ENCODE results near the gene CDH4.

CDH4 gene

DNA sequence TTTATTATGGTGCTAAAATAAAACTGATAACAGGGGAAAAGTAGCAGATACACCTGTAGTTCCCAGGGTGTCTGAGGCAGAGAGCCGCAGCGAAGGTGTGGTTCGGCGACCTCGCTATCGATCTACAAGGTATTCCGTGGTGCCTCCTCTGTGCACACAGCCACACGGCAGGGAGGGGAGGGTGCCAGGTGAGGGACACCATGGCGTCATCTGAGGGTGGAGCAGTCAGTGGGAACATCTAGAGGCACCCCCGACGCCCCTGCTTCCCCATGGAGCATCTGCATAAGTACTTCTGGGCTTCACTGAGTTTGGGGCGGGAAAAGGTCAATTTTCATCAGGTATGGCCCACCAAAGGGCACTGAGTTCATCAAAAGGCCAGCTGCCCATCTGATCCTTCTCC is 570.3 kb downstream of the CDH4 start:
- DNase-seq (ENCODE audit: low spot score): no peak

DNA sequence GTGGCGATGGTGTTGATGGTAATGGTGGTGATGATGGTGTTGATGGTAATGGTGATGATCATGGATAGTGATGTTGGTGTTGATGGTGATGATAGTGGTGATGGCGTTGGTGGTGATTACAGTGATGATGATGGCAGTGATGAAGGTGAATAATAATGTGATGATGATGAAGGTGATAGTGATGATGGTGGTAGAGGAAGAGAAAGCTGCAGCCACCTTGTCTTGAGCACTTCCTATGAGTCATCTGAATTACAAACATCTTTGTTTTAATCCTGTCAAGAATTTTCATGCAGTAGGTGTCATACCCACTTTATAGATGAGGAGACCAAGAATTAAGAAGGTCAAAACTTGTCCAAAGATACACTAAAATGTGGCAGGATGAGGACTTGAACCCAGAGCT is 571.2 kb downstream of the CDH4 start:
- no peak for DNase-seq (ENCODE audit: low spot score)

DNA sequence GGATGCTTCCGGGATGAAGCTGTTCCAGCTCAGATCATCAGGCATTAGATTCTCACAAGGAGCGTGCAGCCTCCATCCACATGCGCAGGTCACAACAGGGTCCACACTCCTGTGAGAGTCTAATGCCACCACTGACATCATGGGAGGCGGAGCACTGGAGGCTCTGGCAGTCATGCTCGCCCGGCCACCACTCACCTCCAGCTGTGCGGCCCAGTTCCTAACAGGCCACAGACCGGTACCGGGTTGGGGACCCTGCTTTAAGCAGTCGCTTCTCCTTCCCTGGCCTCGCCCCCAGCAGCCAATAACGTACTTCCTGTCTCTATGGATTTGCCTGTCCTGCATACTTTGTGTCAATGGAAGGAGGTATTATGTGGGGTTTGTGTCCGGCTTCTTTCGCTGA is 576.8 kb downstream of the CDH4 start:
- no peak for DNase-seq (ENCODE audit: low spot score)

DNA sequence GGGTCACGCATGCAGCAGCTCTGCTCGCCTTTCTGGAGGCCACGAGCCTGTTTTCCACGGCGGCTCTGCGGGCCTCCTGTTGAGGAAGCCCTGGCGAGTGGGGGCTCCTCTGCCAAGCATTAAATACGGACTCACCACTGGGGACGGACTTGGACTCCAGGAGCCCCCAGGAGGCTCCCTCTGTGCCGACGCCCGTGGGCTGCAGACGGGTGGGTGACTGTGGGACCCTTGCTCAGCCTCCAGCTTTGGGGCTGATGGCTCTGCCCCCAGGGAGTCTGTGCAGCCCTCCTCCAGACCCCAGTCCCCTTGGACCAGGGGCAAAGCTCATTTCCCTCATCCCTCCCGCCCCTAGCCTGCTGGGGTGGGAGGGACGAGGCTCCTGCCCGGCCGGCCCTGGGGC is 577.5 kb downstream of the CDH4 start:
- no peak for DNase-seq (ENCODE audit: low spot score)

DNA sequence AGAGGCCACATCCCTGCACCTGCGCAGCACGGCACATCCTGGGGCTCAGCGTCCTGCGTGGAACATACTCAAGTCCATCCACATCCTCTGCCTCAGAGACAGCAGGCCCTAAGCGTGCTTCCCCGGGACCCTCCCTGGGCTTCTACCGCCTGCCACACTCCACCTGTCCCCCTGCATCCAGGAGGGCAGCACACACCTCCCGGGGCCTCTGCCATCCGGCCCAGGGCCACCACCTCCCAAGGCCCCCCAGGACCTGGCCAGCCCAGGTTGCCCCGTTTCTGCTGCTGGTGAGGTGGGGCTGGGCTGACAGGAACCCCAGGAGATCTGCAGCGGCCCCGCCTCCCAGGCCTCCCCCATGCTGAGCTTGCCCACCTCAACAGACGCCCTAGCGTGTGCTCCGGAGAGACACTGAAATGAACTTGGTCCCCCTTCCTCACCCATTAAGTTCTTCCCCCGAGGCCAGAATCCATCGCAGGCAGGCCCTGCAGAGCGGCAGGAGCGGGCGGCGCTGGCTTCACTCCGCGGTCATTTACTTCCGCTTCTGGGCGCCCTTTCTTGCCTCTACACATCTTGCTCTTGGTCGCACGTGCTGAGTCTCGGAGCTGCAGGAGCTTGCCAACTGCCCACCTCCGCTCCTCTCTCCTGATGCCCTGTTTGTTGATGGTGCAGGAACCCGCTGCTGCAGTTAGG is 578.3 kb downstream of the CDH4 start:
- DNase-seq (ENCODE audit: low spot score): no peak

DNA sequence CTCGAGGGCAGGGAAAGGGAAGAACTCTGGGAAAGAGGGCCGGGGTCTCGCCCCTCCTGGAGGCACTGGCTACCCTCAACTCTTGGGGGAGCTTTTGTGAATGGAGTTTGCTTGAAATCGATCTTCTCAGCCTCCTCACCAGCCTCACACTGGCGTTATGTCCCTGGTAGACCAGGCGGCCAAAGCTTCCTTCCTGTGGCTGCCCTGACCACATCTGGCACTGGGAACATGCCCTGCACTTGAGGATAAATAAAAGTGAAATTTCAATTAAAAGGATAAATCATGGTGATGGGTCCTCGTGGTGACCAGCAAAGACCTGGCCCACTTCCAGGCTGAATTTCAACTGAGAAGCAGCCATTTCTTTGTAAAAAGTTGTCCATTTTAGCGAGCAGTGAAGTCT is 578.9 kb downstream of the CDH4 start:
- no peak for DNase-seq (ENCODE audit: low spot score)

DNA sequence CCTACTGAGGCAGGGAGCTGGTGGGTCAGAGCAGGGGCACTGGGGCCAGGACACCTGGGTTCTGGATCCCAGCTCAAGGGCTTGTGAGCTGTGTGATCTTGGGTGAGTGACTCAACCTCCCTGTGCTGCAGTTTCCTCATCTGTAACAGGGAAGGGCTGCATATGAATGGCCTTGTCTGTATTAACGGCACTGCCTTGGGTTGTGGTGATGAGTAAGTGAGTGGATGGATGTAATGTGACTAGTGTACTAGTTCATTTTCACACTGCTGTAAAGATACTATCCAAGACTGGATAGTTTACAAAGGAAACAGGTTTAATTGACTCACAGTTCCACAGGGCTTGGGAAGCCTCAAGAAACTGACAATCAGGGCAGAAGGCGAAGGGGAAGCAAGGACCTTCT is 580.1 kb downstream of the CDH4 start:
- no peak for DNase-seq (ENCODE audit: low spot score)

DNA sequence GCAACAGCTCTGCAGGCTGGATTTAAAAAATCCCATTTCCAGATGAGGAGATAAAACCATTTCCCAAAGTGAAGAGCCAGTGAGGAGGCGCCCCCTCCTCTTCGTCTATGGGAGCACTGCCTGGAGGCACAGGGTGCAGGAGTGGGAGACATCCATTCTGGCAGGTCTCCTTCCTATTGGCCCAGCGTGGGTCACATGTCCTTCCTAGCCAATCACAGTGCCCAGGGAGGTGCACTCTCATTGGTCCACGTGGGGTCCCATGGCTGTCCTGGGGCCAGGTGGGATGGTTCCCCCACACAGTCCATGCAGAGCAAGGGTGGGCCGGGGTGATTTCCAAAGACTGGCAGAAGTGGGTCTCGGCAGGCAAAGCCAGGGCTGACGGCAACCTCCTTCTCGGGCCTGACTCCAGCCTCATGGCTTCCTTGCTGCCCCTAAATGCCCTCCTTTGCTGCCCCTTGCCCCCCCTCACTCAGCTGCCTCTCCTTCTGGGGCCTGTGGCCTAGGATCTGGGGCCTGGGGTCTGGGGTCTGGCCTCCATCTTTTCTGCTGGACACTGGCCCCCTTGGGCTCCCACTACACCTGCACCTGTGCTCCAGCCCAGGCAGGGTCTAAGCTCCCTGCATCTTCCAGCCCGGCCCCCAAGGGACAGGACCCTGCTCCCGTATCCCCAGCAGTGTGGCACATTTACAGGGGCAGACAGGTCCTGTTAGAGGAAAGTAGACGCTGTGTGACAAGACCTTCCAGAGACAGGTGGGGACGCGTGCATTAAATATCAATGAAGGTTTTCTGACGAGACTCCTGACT is 581.9 kb downstream of the CDH4 start:
- no peak for DNase-seq (ENCODE audit: low spot score)

DNA sequence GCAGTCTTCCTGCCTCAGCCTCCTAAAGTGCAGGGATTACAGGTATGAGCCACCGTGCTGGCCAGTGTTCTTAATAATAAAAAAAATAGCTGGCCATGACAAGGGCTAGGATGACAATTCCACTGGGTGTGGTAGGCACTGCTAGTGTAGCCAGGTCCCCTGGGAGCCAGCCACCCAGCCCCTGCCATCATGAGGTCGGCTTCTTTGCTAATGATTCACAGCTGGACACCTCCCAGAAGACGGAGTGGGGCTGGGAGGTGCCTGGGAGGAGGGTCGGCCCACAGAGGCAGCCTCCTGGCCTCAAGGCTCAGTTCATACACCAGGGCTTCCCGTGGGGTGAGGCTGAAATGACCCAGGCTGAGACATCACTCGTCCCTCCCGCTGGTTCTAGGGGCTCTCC is 583.2 kb downstream of the CDH4 start:
- DNase-seq (ENCODE audit: low spot score): no peak

DNA sequence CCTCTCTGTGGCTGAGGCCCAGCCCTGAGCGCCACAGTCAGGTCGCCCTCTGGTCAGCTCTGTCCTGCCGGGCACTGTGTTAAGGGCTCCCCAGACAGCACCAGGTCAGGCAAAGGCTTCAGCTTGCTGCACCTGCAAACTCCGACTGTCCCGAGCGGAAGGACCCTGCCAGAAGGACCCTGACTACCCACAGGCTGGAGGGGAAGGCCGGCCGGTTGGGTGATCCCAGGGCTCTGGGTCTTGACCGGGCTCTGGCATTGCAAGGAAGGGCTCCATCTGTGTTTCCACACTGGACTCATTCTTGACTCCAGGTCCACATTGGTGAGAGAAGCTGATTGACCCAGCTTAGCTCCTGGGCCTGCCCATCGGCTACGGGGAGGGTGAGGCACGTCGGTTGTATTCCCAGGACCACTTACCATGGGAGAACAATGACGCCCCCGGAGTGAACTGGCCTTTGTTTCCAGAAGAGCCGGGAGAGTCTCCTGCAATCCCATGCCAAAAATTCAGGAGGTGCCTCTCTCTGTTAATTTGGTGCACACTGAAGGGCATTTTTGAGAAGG is 583.8 kb downstream of the CDH4 start:
- DNase-seq (ENCODE audit: low spot score): no peak

DNA sequence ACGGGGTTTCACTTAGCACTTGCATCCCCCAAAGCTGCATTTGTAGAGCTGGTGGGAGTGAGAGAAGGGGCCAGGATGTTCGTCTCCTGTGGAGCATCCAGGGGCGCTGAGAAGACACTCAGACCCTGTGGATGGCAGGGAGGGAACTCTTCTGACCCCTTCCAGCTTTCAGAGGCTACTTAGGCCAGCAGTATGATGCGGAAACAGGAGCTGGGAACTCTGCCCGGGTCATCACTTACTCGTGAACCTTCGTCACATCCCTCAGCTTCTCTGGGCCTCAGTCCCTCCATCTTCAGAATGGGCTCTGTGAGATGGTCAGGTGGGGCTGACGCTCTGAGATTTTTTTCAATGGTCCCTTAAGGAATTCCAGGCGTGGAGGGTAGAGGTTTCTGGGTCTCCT is 585.1 kb downstream of the CDH4 start:
- DNase-seq (ENCODE audit: low spot score): no peak

DNA sequence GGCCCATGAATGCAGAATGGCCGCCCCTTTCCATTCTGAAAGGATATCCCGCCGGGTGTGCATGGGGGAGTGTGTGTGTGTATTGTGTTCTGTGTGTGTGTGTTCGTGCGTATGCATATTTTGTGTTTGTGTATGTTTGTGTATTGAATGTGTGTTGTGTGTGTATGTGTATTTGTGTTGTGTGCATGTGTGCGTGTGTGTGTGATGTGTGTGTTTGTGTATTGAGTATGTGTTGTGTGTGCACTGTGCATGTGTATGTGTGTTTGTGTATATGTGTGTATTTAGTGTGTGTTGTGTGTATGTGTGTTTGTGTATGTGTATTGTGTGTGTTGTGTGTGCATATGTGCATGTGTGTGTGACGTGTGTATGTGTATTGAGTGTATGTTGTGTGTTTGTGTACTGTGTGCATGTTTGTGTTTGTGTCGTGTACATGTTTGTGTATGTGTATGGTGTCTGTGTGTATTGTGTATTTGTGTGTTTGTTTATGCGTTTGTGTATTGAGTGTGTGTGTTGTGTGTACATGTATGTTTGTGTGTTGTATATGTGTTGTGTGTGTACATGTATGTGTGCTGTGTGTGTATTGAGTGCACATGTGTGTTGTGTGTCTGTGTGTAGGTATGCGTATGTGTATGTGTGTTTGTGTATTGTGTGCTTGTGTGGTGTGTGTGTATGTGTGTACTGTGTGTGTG is 587.3 kb downstream of the CDH4 start:
- no peak for DNase-seq (ENCODE audit: low spot score)

DNA sequence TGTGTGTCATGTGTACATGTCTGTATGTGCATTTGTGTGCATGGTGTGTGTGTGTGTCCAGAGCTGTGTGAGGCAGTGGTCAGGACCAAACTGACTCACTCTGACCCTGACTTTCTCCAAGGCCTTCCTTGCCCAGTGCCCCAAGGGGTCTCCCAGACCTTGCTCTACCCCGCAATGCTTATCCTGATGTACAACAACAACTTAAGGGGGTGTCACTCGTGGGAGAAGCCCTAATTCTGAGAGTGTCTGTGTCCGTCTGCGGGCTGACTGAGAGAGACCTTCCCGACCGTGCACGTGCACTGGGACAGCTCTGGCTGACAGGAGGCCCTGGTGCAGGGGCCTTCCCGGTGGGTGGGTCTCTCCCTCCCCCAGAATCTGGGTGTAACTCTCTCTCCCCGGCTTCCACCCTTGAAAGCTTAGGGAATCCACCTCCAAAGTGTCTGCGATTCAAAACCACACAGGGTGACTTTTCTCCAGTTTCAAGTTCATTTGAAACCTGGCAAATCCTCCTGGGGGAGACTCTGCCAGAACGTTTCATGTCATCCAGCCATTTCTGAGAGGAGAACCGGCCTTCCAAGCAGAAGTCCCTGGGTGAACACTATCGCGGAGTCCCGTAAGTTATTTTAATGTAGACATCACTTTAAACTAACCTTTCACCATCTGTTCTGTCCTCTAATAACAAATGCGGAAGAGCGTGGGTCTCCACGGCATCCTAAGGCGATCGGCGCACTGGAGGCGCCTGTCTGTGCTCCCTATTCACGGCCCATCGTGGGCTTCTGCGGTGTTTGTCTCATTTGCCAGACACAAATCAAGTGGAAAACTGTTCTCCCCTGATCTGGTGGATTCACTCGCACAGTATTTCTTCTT is 588.1 kb downstream of the CDH4 start:
- no peak for DNase-seq (ENCODE audit: low spot score)

DNA sequence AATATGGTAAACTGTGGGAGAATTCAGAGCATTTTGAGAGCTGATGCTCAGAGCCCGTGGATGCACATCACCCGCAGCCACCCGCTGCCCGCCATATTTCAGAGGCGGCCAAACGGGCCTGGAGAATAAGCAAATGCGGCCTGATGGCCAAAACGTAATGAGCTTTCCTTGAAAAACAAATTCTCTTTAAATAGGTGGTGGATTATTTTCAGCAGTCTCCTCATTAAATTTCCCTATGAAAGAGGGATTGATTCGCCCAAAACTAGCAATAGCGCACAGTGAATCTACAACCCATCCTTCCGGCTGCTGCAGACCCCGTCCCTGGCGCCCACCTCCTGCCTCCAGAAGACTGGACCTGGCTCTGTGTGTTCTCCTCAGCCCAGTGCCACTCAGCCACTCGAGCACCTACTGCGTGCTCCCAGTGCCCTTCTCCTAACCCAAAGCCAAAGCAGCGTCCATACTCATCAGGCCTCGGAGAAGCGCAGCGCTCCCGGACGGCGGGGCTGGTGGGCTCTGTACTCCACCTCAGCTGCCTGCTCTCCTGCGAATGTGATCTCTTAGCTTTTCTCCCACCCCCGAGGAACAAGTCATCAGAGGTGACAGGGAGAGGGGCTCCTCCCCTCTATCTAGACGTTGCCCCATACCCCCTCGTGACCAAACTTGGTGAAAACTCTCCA is 588.9 kb downstream of the CDH4 start:
- no peak for DNase-seq (ENCODE audit: low spot score)

DNA sequence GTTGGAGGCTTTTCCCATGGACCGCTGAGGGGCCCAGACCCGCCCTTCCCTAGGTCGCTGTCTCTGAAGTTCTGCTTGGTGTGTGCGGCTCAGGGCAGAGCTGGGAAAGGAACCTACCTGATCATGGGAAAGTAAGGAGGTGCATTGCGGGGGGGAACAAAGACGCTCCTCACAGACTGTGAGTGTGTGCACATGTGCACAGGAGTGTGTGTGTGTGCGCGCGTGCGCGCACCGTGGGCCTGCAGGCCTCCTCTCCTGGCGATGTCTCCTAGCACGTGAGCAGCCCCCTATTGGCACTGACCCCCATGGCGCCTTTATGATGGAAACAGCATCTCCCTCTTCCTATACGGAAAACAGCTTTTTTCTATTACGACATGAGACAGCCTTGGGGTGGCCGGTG is 589.5 kb downstream of the CDH4 start:
- DNase-seq (ENCODE audit: low spot score): no peak

DNA sequence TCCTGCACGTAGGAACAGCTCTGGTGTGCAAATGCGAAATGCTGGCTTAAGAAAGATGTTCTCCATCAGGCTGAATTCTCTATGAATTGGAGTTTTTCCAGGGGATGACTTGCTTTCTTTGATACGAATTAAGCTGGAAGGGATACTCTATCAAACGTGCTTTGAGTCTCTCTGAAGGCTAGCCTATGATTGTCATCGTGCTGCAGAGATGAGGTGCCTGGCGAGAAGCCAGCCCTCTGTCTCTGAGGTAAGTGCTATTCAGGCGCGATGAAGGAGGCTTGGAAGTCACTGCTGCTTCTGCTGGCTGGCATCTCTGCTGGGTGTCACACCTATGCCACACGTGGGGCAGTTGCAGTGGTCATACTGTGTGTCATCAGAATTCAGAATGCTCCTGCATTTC is 589.9 kb downstream of the CDH4 start:
- DNase-seq (ENCODE audit: low spot score): no peak

DNA sequence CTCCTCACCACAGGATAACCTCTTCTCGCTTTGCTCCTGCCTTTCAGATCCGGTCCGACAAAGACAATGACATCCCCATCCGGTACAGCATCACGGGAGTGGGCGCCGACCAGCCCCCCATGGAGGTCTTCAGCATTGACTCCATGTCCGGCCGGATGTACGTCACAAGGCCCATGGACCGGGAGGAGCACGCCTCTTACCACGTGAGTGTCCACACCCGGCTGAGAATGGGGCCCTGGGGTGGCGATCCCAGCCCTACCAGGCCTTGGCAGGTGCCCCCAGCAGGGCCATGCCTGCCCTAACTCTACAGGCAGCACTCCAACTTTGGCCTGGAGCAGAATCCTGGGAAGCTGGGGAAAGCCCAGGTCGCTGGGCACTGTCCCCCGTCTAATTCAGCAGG is 592.6 kb downstream of the CDH4 start:
- DNase-seq (ENCODE audit: low spot score): no peak

DNA sequence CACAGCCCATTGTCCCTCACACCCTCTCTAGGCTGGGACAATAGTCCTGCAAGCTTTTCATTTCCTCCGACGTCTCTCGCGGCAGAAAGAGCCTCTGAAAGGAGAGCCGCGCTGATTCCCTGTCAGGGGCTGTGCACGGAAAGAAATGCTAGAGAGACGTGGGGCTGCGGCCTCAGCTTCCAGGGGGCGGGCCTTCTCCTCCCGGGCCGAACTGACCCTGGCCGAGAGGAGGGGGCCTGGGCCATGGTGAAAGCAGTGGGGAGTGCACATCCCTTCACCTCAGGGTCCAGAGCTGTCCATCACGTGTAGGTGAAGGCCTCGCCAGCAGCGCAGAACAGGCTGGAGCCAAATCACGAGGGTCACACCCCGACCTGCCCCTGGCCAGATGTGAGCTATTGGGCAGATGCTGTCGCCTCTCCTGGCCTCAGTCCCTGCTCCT is 593.2 kb downstream of the CDH4 start:
- no peak for DNase-seq (ENCODE audit: low spot score)

DNA sequence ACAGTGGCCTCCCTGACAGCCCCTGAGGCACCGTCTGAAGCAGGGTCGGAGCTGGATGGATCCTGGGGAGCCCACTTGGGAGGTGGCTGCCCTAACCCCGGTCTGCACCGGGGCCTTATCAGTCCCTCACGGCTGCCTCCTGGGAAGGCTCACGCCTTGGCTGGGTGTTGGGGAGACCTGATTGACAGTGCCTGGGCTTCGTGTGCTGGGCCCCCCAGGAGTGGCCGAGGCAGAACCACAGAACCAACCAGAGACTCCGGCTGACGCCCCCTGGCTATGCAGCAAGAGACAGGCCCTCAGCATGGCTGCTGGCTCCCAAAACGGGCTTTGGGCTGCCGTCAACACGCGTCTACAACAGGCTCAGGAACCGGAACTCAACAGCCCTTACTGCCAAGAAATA is 594.0 kb downstream of the CDH4 start:
- DNase-seq (ENCODE audit: low spot score): no peak

DNA sequence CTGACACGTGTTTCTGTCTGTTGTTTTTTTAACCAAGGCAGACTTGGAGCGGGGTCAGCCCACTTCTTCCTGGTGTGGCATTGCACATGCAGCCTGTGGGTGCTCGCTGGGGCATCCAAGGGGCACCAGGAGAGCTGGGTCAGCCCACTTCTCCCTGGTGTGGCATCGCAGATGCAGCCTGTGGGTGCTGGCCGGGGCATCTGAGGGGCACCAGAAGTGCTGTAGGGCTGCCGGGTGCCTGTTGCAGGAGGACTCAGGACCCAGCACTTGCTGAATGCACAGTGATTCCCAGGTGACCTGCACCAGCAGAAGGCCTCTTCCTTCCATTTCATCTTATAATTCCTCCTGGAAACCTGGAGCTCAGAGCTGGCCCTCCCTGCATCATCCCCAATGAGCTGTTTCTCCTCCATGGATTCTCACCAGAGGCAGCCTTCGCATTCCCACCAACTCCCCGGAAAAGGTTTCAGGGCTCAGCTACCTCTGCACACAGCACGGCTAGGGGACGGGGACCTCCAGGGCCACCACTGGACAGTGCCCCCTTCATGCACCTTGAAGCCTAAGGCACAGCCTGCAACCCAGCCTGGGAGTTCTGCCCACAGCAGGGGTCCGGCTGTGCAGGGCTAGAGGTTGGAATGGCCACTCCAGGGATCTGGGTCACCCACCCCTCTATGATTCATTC is 594.8 kb downstream of the CDH4 start:
- no peak for DNase-seq (ENCODE audit: low spot score)

DNA sequence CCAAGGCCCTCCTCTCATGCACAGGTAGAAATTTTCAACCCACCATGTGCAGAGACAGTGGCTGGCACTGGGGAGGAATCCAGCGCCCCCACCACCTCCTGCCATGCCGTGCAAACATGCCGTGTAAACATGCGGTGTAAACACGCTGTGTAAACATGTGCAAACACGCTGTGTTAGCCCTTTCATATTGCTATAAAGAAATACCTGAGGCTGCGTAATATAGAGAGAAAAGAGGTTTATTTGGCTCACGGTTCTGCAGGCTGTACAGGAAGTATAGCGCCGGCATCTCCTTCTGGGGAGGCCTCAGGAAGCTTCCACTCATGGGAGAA is 595.3 kb downstream of the CDH4 start:
- DNase-seq (ENCODE audit: low spot score): no peak
